PC-3 (cell line): ENCODE data around the gene SFTPD. TPM values are rescaled to one million over a fixed set of nuclear protein-coding genes. Genes with fewer than 3 reads are reported as not detected.

ENCODE experiments used
- ATAC-seq: fragments of 200-7000 bp; cut with Tn5 transposase; 2 replicates; pipeline ENCODE4 v1.9.1; 2020; ENCODE audit warnings: mild to moderate bottlenecking, moderate library complexity
- BruUV-seq: library from RNA; stranded (reverse); fragments of 400-500 nt; replicated peaks from 2 replicates; lab custom pipeline; 2021; lab: Mats Ljungman, UMichigan
- CTCF ChIA-PET: fragments of 300-600 bp; sonication (Branson Sonifier 250); formaldehyde crosslinking; loops from one replicate; lab custom pipeline; 2022; ENCODE audit warnings: antibody characterized with exemption; lab: Charles Lee
- POLR2A ChIA-PET: fragments of 300-600 bp; sonication (Branson Sonifier 250); formaldehyde crosslinking; loops from one replicate; lab custom pipeline; 2022; ENCODE audit warnings: antibody characterized with exemption; ENCODE audit not compliant: unreplicated experiment; lab: Charles Lee
- DNase-seq: peaks from one replicate; pipeline ENCODE4 v3.0.0-alpha.2; 2015
- H2AFZ ChIP-seq: fragments of 300-600 bp; sonication (generic); 2 replicates; pipeline ENCODE4 v1.6.0; 2016; ENCODE audit warnings: antibody characterized with exemption, low read length
- H3F3A ChIP-seq: fragments of 300-600 bp; sonication (generic); one replicate; pipeline ENCODE4 v1.6.0; 2017; ENCODE audit warnings: antibody characterized with exemption, low read length, control low read depth, mild to moderate bottlenecking; ENCODE audit not compliant: unreplicated experiment
- H3K27ac ChIP-seq: fragments of 300-600 bp; sonication (generic); 2 replicates; pipeline ENCODE4 v1.5.1; 2016; ENCODE audit warnings: mild to moderate bottlenecking, low read length
- H3K27me3 ChIP-seq: fragments of 300-600 bp; sonication (generic); 2 replicates; pipeline ENCODE4 v1.6.1; 2016; ENCODE audit warnings: low read length, mixed read lengths
- H3K36me3 ChIP-seq: fragments of 300-600 bp; sonication (generic); 2 replicates; pipeline ENCODE4 v1.6.1; 2016; ENCODE audit warnings: low read depth, mixed run types, low read length, mixed read lengths
- H3K4me1 ChIP-seq: fragments of 300-600 bp; sonication (generic); 2 replicates; pipeline ENCODE4 v1.5.1; 2016; ENCODE audit warnings: low read length; ENCODE audit not compliant: insufficient read depth
- H3K4me2 ChIP-seq: fragments of 300-600 bp; sonication (generic); 2 replicates; pipeline ENCODE4 v1.6.0; 2016; ENCODE audit warnings: low read length
- H3K4me3 ChIP-seq: fragments of 300-600 bp; sonication (generic); 2 replicates; pipeline ENCODE4 v1.5.1; 2016; ENCODE audit warnings: mild to moderate bottlenecking, low read length, mixed read lengths
- H3K79me2 ChIP-seq: fragments of 300-600 bp; sonication (generic); 2 replicates; pipeline ENCODE4 v1.6.1; 2017; ENCODE audit warnings: low read length, mixed read lengths
- H3K9ac ChIP-seq: fragments of 300-600 bp; sonication (generic); 2 replicates; pipeline ENCODE4 v1.6.0; 2016; ENCODE audit warnings: mild to moderate bottlenecking, low read length
- H3K9me2 ChIP-seq: fragments of 300-600 bp; sonication (generic); replicated peaks from 2 replicates; pipeline ENCODE4 v1.6.1; 2016; ENCODE audit warnings: mixed run types, low read length, mixed read lengths
- H3K9me3 ChIP-seq: fragments of 300-600 bp; sonication (generic); 2 replicates; pipeline ENCODE4 v1.6.1; 2016; ENCODE audit warnings: low read length, mixed read lengths
- H4K20me1 ChIP-seq: fragments of 300-600 bp; sonication (generic); 2 replicates; pipeline ENCODE4 v1.6.1; 2016; ENCODE audit warnings: low read length, mixed read lengths
- CTCF ChIP-seq: fragments of 300-600 bp; sonication (generic); conservative IDR thresholded peaks from 2 replicates; pipeline ENCODE4 v1.5.1; 2017; ENCODE audit warnings: antibody characterized with exemption, low read depth, mild to moderate bottlenecking, low read length
- EZH2 ChIP-seq: fragments of 300-600 bp; sonication (generic); IDR thresholded peaks from one replicate; pipeline ENCODE4 v1.6.1; 2017; ENCODE audit warnings: antibody characterized with exemption, mild to moderate bottlenecking, low read length; ENCODE audit not compliant: unreplicated experiment
- EZH2phosphoT487 ChIP-seq: fragments of 300-600 bp; sonication (generic); IDR thresholded peaks from 2 replicates; pipeline ENCODE4 v1.6.1; 2018; ENCODE audit warnings: mild to moderate bottlenecking, antibody characterized with exemption, low read length, borderline replicate concordance
- intact Hi-C: fragments of 100-400 bp; cut with micrococcal nuclease; formaldehyde crosslinking; loops from 2 replicates; pipeline ENCODE4 v1.9.0; 2023
- total RNA-seq: library from RNA; depleted of rRNA; stranded (reverse); fragments of >200 nt; gene quantifications from 2 replicates; pipeline ENCODE4 v1.2.3, GENCODE V29; 2014

The SFTPD gene
- total RNA-seq, 1 experiment from 2014 or later, result not detected

GRCh38 chr10:79941585-79942210 lies 7.2 kb downstream of the SFTPD start:
- no TSS peak for BruUV-seq
- TF ChIP-seq CTCF (no peak), EZH2phosphoT487 (no peak), EZH2 (no peak)
- H3K9ac ChIP-seq, result no peak overlapping the region
- H2AFZ ChIP-seq, result no peak overlapping the region
- no peaks in the 10 kb centered on the region for H3K36me3 ChIP-seq
- POLR2A ChIA-PET, result no interaction called here
- intact Hi-C loops, result no loop called here
- no peaks in the 10 kb centered on the region for H3K9me2 ChIP-seq
- CTCF ChIA-PET, result no interaction called here
- H3K79me2 ChIP-seq, result no peaks in the 10 kb centered on the region
- H3K27me3 ChIP-seq, result peaks cover 71% of the 10 kb centered on the region
- ATAC-seq (no peak), DNase-seq (no peak)
- H3K4me1 ChIP-seq, result no peaks in the 10 kb centered on the region
- no peak overlapping the region for H3K27ac ChIP-seq
- no peaks in the 10 kb centered on the region for H4K20me1 ChIP-seq
- no peak overlapping the region for H3K4me2 ChIP-seq
- H3K4me3 ChIP-seq, result no peak overlapping the region
- no peaks in the 10 kb centered on the region for H3F3A ChIP-seq
- H3K9me3 ChIP-seq, result no peaks in the 10 kb centered on the region

- Histone ChIP-seq H4K20me1 (no peaks in the 10 kb centered on the region), H3K9ac (no peak overlapping the region), H3K4me2 (no peak overlapping the region), H3K79me2 (no peaks in the 10 kb centered on the region), H3K27ac (no peak overlapping the region), H3F3A (no peaks in the 10 kb centered on the region), H3K9me3 (no peaks in the 10 kb centered on the region), H3K36me3 (no peaks in the 10 kb centered on the region), H3K9me2 (no peaks in the 10 kb centered on the region), H2AFZ (no peak overlapping the region), H3K27me3 (peaks cover 65% of the 10 kb centered on the region), H3K4me1 (no peaks in the 10 kb centered on the region; the same call in 1 of the 2 replicates), H3K4me3 (no peak overlapping the region)
- ATAC-seq (no peak), DNase-seq (no peak)
- TF ChIP-seq EZH2phosphoT487 (no peak), CTCF (no peak), EZH2 (no peak)
- intact Hi-C loops, result no loop called here
- ChIA-PET POLR2A (no interaction called here), CTCF (no interaction called here)
- BruUV-seq, result no TSS peak
Measured at GRCh38 chr10:79941146-79941545, 7.8 kb downstream of the SFTPD start.

DNA sequence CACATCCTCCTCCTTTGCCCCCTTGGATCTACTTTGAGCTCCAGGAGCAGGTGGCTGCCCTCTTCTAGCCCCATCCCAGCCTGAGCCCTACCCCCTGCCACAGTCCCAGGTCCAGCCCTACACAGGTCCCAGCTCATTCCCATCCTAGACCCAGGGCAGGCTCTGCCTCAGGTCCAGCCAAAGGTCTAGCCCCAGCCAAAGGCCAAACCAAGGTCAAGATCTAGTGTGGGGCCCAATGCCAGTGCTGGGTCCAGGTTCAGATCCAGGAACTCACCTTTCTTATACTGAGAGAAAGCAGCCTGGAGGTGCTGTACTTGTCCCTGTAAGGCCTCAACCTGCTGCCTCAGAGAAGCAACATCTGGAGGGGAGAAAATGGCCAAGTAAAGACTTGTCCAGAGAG lies 8.5 kb downstream of the SFTPD start:
- no peaks in the 10 kb centered on the region for H3K9me3 ChIP-seq
- H2AFZ ChIP-seq, result no peak overlapping the region
- intact Hi-C loops, result no loop called here
- ATAC-seq (no peak), DNase-seq (no peak)
- no peak overlapping the region for H3K9ac ChIP-seq
- no peak overlapping the region for H3K27ac ChIP-seq
- H3K4me2 ChIP-seq, result no peak overlapping the region
- POLR2A ChIA-PET, result no interaction called here
- H3K4me1 ChIP-seq, result no peaks in the 10 kb centered on the region; the same call in 1 of the 2 replicates
- H3K36me3 ChIP-seq, result no peaks in the 10 kb centered on the region
- CTCF ChIA-PET, result no interaction called here
- H4K20me1 ChIP-seq, result no peaks in the 10 kb centered on the region
- H3K79me2 ChIP-seq, result no peaks in the 10 kb centered on the region
- TF ChIP-seq CTCF (no peak), EZH2phosphoT487 (no peak), EZH2 (no peak)
- H3F3A ChIP-seq, result no peaks in the 10 kb centered on the region
- BruUV-seq, result no TSS peak
- H3K4me3 ChIP-seq, result no peak overlapping the region
- H3K27me3 ChIP-seq, result peaks cover 58% of the 10 kb centered on the region
- no peaks in the 10 kb centered on the region for H3K9me2 ChIP-seq
